Skin of body (tissue), 2 donors: ENCODE results near the gene NDUFA11. TPM values are rescaled to one million over a fixed set of nuclear protein-coding genes. Genes with fewer than 3 reads are reported as not detected.
"Not testable (repeated sequence)": the region's sequence is repeated elsewhere in the genome, so short reads cannot be mapped to it uniquely, and the experiment has no call there.

ENCODE experiments used
- DNase-seq: peaks from one replicate; lab custom pipeline; 2025; lab: John Stamatoyannopoulos, UW
- total RNA-seq: library from RNA; depleted of rRNA; stranded (reverse); fragments of >200 nt; gene quantifications from one replicate; pipeline ENCODE4 v1.2.3, GENCODE V29; 2014

The NDUFA11 gene
- total RNA-seq, 1 donor from 2014 or later: 69.7 TPM

DNA sequence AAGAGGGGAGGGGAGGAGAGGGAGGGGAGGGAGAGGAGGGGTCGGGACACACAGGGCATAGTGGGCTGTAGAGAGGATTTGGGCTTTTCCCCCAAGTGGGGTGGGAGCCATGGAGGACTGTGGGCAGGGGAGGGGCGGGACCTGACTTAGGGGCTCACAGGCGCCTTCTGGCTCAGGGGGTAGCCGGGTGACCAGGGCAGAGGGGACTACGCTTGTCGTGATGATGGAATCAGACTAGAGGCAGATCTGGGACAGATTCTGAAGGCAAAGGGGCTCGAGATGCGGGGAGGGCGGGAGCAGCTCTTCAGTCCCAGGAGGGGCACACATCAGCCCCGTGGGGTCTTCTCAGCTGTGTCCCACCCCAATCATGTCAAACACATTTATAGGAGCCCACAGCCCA is 13.5 kb downstream of the NDUFA11 start:
- no peak for DNase-seq

DNA sequence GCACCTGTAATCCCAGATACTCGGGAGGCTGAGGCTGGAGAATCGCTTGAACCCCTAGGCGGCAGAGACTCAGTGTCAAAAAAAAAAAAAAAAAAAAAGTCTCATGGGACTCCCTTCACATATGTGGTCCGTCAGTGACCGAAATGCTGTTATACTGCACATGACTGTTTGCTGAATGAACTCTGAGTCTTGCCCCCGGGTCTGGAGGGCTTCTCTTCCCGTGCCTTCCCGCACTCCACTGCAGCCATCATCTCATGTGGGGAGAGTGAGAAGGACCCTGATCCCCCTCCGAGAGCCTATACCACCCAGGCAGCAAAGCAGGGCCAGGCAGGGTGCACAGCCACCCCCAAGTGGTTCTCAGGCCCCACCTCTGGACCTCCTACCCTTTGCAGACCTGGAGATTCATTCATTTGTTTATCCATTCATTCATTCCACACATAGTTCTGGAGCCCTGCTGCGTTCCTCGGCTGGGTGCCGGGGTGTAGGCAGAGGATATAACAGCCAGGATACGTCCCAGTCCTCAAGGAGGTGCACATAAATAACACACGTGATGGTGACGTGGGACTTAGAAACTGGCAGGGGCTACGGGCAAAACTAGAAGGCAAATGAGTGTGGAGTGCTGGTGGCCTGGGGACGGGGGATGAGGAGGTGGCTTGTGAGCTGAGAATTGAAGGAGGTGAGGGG is 14.2 kb downstream of the NDUFA11 start:
- DNase-seq: no peak

DNA sequence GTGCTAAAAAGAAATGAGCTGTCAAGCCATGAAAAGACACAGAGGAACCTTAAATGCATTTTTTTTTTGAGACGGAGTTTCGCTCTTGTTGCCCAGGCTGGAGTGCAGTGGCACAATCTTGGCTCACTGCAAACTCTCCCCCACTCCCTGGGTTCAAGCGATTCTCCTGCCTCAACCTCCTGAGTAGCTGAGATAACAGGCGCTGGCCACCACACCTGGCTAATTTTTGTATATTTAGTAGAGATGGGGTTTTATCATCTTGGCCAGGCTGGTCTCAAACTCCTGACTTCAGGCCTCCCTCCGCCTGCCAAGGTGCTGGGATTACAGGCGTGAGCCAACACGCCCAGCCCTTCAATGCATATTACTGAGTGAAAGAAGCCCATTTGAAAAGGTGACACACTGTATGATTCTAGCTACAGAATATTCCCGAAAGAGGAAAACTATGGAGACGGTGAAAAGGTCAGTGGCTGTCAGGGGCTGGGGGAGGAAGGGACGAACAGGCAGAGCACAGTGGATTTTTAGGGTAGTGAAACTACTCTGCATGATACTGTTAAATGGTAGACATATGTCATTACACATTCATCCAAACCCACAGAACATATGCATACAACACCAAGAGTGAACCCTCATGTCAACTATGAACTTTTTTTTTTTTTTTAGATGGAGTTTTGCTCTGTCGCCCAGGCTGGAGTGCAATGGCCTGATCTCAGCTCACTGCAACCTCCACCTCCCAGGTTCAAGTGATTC is 19.4 kb downstream of the NDUFA11 start:
- DNase-seq: not testable (repeated sequence)

GRCh38 chr19:5883157-5883873 is 20.3 kb downstream of the NDUFA11 start:
- DNase-seq: not testable (repeated sequence)

GRCh38 chr19:5882421-5882968 is 21.1 kb downstream of the NDUFA11 start:
- DNase-seq: no peak

- no peak for DNase-seq
Measured at GRCh38 chr19:5881543-5882299, 21.9 kb downstream of the NDUFA11 start.

DNA sequence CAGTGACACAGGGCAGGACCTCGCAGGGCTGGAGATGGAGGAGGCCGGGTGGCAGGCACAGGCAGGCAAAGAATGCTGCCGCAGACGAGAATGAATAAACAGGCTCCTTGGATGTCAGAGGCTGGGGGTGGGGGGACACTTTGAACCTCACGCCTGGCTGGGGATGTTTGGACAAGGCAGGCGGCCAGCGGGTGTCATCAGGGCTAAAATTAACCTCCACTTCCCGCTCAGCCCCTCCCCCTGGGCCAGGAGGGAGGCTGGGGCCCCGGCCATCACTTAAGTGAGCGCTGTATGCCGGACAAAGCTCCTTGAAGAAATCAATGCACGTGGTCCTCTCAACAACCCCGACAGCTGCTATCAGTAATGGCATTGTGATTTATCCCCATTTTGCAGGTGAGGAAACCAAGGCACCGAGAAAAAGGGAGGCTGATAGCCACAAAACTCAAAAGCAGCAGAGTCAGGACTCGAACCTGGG is 22.9 kb downstream of the NDUFA11 start:
- no peak for DNase-seq

DNA sequence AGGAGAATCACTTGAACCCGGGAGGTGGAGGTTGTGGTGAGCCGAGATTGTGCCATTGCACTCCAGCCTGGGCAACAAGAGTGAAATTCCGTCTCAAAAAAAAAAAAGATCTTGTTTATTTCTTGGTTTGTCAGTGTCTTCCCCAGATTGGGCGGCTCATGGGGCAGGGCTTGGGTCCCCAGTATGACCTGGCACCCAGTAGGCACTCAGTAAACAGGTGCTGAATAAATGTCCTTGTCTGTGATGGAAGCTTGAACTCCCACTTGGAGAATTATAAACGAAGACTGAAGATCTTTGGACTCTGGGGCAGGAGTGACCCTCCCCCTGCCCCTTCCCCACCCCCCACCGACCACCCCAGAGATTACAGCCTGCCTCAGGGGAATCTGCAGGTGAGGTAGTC is 23.4 kb downstream of the NDUFA11 start:
- DNase-seq: no peak

GRCh38 chr19:5877882-5878281 is 25.7 kb downstream of the NDUFA11 start:
- DNase-seq: no peak

DNA sequence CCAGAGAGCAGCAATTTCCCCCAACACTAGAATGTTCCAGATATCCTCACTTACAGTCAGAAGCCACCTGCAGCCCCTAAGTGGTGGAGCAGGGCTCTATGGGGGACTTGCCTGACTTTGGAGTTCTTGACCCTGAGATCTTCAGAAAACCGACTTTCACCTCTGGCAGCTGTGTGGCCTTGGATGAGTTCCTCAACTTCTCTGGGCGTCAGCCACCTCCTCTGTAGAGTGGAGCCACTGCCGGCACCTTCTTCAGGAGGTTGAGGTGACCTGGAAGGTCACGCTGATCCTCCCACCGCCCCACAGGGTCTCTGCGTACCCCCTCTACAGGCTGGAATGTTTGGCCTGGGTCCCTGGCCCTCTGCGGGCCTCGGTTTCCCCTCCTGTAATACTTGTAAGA is 26.2 kb downstream of the NDUFA11 start:
- DNase-seq: no peak

- not testable (repeated sequence) for DNase-seq
Measured at GRCh38 chr19:5874496-5874895, 29.1 kb downstream of the NDUFA11 start.

DNA sequence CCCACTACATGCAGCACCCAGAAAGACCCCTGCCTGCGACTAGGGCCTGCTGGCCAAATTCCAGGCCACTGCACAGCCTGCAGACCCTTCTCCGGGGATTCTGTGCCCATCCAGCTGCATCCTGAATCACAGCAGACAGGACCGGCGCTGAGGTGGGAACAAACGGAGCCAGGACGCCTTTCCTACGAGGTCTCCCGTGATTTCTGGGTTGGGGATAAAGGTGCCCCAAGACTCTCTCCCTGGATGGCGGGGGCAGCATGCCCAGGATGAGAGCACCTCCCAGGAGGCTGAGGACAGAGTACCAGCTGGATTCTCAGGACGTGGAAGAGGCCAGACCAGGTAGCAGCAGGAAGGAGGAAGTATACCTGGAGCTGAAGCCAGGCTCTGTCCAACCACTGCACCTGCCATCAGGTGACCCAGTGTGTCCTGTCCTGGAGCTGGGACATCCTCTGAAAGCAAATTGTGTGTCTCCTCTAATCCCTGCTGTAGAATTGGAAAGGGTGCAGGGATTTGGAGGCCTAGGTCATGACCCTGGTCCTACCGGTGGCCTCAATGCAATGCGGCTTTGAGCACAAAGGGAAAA is 29.9 kb downstream of the NDUFA11 start:
- DNase-seq: no peak

DNA sequence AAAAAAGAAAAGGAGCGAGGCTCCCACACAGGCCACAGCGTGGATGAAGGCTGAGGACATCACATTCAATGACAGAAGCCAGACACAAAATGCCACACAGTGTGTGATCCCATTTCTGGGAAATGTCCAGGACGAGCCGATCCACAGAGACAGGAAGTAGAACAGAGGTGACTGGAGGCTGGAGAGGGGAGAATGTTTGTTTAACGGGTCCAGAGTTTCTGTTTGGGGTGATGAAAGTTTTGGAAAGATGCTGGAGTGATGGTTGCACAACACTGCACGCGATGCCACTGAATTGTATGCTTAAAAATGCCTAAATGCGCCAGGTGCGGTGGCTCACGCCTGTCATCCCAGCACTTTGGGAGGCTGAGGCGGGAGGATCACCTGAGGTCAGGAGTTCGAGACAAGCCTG is 32.6 kb downstream of the NDUFA11 start:
- no peak for DNase-seq

- DNase-seq: no peak
Measured at GRCh38 chr19:5867201-5868136, 36.1 kb downstream of the NDUFA11 start.

DNA sequence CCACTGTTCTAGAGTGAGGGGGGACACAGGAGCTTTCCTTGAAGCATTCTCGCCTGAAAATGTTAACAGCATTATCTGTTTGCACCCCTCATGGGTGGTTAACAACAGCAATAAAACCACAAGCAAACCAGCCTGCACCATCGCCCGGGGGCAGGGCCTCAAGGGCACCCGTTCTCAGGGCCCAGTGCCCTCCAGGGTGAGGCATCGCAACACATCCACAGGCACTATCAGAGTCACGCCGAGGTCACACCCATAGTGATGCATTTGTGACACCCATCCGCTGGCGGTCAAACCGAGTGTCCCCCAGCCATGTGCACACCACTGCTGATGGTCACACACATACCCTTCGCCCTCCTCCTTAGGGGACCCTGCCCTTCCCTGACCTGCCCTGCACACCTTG is 37.8 kb downstream of the NDUFA11 start:
- DNase-seq: no peak

GRCh38 chr19:5864725-5865486 is 38.7 kb downstream of the NDUFA11 start:
- no peak for DNase-seq

GRCh38 chr19:5864013-5864720 is 39.4 kb downstream of the NDUFA11 start:
- no peak for DNase-seq

DNA sequence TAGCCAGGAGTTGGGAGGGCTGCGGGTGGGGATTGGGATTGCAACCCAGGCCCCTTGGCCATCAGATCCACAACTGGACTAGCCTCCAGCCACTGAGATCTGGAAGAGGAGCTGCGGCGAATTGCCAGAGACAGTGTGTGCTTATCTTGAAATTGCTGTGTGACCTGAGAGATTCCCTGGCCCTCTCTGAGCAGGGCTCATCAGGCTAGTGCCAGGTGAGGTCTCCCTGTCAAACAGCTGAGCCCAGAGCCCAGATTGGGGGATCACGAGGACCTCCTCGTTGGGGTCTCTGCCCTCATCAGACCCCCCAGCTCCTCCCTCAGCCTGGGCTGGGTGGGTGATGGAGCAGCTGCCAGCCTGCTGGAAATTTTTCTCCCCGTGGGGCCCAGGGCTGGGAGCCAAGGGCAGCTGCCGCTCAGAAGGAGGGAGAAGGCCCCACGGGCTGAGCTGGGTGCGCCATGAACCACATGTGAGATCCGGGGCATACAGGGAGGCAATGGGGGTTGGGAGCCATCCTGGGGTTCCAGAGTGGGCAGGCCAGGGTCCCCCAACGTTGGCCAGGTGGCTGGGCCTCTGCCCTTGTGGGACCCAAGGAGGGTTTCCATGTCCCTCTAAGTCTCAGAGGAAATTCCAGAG is 40.4 kb downstream of the NDUFA11 start:
- no peak for DNase-seq
